Measurements from ENCODE around the gene LRRC14B.

The LRRC14B gene

GRCh38 chr5:180286-180918 lies 10.9 kb upstream of the LRRC14B start:
- no peak overlapping the region for H3K4me3 ChIP-seq (ENCODE audit: control insufficient read depth, low read depth, low read length)
- no peak for DNase-seq (ENCODE audit: low read depth)
- no peak for TF ChIP-seq CTCF (IDR thresholded peaks at IDR 0.05; ENCODE audit: control insufficient read depth, insufficient read depth, low read depth, low read length, missing control alignments)

GRCh38 chr5:181160-181559 lies 10.1 kb upstream of the LRRC14B start:
- DNase-seq (ENCODE audit: low read depth): no peak
- H3K4me3 ChIP-seq (ENCODE audit: control insufficient read depth, low read depth, low read length): no peak overlapping the region
- TF ChIP-seq CTCF (IDR thresholded peaks at IDR 0.05; ENCODE audit: control insufficient read depth, insufficient read depth, low read depth, low read length, missing control alignments): no peak

GRCh38 chr5:181566-181965 lies 9.7 kb upstream of the LRRC14B start:
- no peak for DNase-seq (ENCODE audit: low read depth)
- no peak for TF ChIP-seq CTCF (IDR thresholded peaks at IDR 0.05; ENCODE audit: control insufficient read depth, insufficient read depth, low read depth, low read length, missing control alignments)
- H3K4me3 ChIP-seq (ENCODE audit: control insufficient read depth, low read depth, low read length): no peak overlapping the region

GRCh38 chr5:182126-182525 lies 9.2 kb upstream of the LRRC14B start:
- no peak for DNase-seq (ENCODE audit: low read depth)
- no peak for TF ChIP-seq CTCF (IDR thresholded peaks at IDR 0.05; ENCODE audit: control insufficient read depth, insufficient read depth, low read depth, low read length, missing control alignments)
- H3K4me3 ChIP-seq (ENCODE audit: control insufficient read depth, low read depth, low read length): no peak overlapping the region

- no peak for DNase-seq (ENCODE audit: low read depth)
- no peak overlapping the region for H3K4me3 ChIP-seq (ENCODE audit: control insufficient read depth, low read depth, low read length)
- TF ChIP-seq CTCF (IDR thresholded peaks at IDR 0.05; ENCODE audit: control insufficient read depth, insufficient read depth, low read depth, low read length, missing control alignments): no peak
Measured at GRCh38 chr5:184471-184870, 6.8 kb upstream of the LRRC14B start.

GRCh38 chr5:185095-186070 lies 5.9 kb upstream of the LRRC14B start:
- no peak for DNase-seq (ENCODE audit: low read depth)
- TF ChIP-seq CTCF (IDR thresholded peaks at IDR 0.05; ENCODE audit: control insufficient read depth, insufficient read depth, low read depth, low read length, missing control alignments): no peak
- H3K4me3 ChIP-seq (ENCODE audit: control insufficient read depth, low read depth, low read length): no peak overlapping the region
